ENCODE results near the gene EXOG.

Gene EXOG

DNA sequence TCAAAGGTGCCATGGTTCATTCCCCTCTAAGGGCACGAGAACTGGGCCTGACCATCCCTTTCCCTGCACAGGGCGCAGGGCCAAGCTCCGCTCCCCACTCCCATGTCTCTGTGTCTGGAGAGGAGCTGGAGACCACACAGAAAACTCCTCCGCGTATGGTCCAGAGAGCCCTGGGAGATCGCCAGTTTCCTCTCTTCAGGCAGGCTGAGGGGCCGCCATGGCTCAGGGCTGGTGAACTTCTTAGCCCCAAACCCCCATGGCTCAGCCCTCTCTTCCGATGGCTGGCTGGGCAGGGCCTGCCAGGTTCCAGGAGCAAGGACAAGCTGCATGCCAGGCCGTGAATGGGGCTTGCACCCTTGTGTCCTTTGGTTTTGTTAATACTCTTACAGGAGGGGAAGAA lies 52.9 kb downstream of the EXOG start:
- DNase-seq, result no peak

GRCh38 chr3:38549486-38549885 lies 53.3 kb downstream of the EXOG start:
- no peak for DNase-seq

DNA sequence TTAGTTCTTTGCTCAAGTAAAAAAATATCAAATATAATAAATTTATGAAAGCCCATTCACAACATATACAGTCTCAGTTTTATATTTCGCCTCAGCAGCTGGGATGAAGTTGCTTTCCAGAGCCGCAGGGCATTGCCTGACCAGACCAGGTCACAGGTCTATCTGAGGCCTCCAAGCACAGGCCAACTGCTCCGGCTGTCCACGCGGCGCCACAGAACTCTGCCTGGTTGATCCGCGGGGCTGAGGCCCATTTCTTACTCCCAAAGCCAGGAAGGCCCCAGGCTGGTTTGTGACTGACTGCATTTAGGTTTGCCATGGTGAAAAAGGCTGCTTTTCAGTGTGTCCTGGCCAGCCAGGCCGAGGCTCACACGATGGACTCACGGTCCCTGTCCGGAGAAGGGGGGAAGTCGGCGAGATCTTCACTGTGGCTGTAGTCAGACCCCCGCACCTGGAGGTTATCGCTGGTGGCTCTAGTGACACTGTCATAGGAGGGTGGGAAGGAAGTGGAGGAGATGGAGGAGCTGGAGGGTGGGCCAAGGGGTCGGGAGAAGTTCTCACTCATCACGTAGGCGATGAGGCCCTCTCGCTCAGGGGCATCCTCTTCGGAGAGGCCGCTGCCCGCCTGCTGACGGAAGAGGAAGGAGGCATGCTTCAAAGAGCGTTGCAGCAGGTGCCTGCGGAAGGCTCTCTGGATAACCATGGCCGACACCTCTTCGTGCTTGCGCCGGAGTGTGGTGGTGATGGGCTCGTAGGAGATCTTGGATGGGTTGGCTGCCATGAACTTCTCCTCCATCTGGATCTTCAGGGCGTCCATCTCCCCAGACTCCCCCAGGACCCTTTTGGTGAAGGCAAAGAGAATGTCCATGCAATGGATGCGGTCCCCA lies 54.1 kb downstream of the EXOG start:
- no peak for DNase-seq

GRCh38 chr3:38551026-38551832 lies 55.1 kb downstream of the EXOG start:
- DNase-seq, result no peak

DNA sequence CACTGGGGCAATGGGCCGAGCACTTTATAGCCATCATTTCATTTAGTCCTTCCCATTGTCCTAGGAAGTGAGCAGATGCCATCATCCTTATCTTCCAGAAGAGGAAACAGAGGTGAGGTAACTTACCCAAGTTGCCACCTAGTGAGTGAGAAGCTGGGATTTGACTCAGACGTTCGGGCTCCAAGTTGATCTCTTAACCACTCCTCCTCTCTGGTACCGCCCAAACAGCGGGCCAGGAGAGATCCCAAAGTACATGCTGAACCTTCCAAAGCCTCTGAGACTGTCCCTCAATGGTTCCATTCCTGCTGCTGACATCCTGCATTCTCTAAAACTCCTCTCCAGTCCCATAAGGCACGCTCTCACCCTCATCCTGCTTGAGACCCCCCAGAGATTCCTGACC lies 56.2 kb downstream of the EXOG start:
- DNase-seq, result no peak

DNA sequence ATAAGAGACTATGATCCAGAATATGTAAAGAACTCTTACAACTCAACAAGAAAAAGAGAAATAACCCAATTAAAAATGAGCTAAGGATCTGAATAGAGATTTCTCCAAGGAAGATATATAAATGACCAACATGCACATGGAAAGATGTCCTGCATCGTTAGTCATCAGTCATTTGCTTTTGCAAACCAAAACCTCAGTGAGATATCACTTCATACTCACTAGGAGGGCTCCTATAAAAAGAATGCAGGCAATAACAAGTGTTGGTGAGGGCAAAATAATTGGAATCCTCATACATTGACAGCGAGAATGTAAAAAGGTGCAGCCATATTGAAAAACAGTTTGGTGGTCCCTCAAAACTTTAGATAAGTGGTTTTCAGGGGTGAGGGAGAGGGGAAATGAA lies 56.9 kb downstream of the EXOG start:
- no peak for DNase-seq

DNA sequence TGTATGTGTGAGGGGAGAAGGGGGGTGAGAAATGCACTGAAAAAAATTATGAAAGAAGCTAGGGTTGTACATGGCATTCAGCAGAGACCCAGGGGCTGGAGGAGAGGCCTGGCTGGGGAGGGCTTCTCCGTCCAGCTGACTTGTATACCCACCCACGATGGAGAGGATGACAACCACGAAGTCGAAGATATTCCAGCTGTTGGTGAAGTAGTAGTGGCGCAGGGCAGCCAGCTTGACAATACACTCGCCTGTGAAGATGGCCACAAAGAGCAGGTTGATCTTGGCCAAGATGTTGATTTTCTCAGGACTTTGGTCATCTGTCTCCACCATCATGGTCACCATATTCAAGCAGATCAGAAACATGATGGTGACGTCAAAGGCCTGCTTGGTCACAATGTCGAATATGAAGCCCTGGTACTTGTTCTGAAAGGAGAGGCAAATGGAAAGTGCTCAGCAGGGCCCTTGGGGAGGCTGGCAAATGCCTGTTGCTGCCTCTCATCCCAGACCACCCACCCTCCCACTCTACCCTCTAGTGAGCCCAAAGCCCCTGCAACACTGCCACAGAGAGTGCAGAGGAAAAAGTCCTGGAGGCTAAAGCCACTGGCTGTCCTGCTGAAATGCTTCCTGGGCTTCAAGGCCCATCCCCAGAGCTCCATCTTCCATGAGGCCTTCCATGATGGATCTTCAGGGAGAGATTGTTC lies 58.1 kb downstream of the EXOG start:
- DNase-seq, result no peak

DNA sequence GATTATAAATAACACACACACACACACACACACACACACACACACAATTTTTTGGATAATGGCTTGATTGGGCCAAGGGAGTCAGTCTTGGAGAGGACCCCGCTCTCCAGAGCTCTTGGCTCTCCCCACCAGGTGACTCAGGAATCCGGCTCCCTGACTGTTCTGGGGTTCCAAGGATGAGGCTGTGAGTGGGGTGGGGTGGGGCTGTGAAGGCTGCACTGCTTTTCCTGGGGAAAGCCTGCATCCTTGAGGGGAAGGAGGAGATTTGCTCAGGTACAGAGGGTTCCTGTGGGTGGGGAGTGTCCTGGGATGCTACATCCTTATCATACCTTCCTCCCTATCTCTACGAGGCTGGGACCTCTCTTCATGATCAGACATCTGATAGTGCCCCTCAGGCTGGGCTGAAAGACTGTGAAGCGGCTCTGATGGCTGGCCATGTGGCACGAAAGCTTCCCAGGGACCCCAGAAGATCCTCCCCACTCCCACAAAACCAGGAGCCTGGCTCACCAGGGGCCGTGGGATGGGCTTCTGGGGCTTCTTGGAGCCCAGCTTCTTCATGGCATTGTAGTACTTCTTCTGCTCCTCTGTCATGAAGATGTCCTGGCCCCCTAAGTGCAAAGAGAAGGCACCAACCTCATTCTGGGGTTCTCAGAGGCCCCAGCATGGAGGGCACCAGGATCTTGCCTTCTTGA lies 59.2 kb downstream of the EXOG start:
- DNase-seq, result no peak

GRCh38 chr3:38555926-38556325 lies 59.8 kb downstream of the EXOG start:
- no peak for DNase-seq

DNA sequence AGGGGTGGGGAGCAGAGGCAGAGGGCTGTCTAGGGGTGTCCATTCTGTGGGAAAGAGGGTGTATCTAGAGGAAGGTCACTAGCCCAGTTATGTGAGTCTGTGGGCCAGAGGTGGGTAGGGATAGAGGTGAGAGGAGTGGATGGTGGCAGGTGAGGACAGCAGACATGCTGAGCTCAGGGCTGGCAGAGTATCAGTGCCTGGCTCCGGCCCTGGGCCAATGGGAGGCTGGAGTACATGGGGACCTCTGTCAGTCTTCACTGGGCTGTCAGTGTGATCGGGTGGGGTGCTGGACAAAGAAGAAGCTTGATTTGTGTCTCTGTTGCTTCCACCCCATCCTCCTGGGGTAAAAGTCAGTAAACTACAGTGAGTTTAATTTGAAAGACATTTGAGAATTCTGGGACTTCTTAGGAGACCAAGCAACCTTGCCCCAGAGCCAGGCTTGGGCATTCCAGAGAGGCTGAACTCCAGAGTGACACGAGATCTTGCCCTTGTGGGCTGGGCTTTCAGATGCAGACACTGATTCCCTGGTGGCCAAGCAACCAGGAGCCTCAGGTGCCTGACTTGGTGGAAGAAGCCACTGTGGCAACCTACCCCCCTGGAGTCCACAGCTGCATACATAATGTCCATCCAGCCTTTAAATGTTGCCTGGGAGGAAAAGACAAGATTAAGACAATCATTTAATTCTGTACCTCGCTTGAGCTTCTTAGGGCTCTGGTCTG lies 60.7 kb downstream of the EXOG start:
- no peak for DNase-seq

GRCh38 chr3:38558864-38559263 lies 62.7 kb downstream of the EXOG start:
- no peak for DNase-seq

DNA sequence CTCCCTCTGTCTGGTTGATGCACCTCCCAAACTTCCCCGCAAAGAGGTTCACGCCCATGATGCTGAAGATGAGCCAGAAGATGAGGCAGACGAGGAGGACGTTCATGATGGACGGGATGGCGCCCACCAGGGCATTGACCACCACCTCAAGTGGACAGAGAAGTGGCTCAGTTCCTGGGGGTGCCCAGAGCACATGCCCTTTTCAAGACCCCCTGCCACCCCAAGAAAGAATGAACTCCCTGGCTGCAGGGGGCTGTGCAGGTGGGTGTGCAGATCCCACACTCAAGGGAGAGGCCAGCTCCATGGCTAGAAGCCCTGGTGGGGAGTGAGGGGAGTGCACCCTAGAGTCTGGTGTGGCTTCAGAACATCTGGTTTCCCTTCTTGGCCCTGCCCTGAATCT lies 64.1 kb downstream of the EXOG start:
- no peak for DNase-seq

- DNase-seq, result no peak
Observed at GRCh38 chr3:38560996-38561717, 65.0 kb downstream of the EXOG start.

DNA sequence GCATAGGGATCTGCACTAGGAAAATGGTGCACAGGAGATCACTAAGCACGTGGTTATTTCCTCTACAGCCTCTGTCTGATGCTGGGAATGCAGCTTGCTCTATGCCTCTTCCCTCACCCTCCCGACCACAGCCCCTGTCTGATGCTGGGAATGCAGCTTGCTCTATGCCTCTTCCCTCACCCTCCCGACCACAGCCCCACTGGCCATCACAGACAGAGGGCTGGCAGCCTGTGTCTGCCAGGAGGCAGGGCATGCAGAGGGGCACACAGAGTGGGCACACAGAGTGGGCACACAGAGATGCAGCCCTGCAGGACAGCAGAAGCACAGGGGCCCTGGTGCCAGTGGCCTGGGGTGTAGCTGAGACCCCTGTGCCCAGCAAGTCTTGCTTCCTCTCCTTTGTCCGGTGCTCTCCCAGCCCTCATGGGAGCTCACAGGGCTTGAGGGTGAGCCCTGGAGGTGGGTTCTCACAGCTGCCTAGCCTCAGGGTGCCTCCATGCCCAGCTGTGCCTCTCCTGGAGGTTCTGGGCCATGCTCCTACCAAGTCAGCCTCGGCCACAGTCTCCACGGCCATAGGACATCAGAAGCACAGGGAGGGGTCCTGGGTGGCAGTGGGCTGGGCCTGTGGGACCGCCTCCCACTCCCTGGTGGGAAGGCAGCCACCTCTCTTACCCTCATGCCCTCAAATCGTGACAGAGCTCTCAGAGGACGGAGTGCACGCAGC lies 65.8 kb downstream of the EXOG start:
- DNase-seq, result no peak

GRCh38 chr3:38562467-38562925 lies 66.4 kb downstream of the EXOG start:
- no peak for DNase-seq

- no peak for DNase-seq
Observed at GRCh38 chr3:38563070-38563885, 67.1 kb downstream of the EXOG start.

- DNase-seq, result no peak
Observed at GRCh38 chr3:38563886-38564270, 67.7 kb downstream of the EXOG start.

DNA sequence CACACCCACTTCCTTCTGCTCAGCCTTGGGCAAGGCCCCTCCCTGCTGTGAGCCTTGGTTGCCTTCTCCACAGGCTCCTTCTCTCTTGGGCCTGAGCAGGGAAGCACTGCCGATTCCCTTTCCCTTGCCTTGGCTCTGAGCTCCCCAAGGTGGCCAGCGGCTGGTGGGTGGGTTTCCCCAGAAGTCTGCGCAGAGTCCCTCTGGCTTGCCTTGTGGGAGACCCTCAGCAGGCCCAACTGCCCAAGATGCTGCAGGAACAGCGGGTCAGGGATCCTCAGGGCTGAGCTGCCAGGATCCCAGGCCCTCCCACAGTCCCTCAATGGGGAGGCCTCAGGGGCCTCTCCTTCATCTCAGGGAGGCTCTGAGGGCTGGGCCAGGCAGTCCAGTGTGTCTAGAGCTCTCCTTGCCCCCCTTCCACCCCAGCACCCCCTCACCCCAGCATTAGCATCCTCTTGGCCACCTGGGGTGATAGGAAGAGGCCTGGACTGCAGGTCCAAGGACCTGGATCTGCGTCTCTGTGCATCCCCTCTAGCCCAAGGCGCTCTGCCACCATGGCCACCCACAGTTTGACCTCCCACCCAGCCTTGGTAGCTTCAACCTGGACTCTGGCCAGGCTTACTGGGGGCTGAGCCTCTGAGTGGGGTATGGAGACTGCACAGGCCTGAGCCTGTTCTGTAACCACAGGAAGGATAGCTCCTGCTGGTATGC lies 68.6 kb downstream of the EXOG start:
- DNase-seq, result no peak
